Measurements from ENCODE around the gene UGT1A5. TPM values are rescaled to one million over a fixed set of nuclear protein-coding genes. Genes with fewer than 3 reads are reported as not detected.

UGT1A5 gene
- total and polyA plus RNA-seq, 2 of the 13 experiments (the other 11 are each of a cell fraction or from before 2014, with no cell fraction given) = not detected

GRCh38 chr2:233688341-233688740 lies 24.4 kb upstream of the UGT1A5 start (continued):
- no peak for TF ChIP-seq THAP11 (CRISPR knock-in tag; IDR thresholded peaks at IDR 0.05)

- TF ChIP-seq MED1 (CRISPR knock-in tag; IDR thresholded peaks at IDR 0.05) (no peak), IRF1 (CRISPR knock-in tag; IDR thresholded peaks at IDR 0.05; ENCODE audit: low read depth) (no peak), PCBP1 (IDR thresholded peaks at IDR 0.05; ENCODE audit: borderline replicate concordance, low read depth, low read length) (no peak), ZNF552 (CRISPR knock-in tag; IDR thresholded peaks at IDR 0.05; ENCODE audit: borderline replicate concordance) (no peak), SMAD1 (CRISPR knock-in tag; IDR thresholded peaks at IDR 0.05; ENCODE audit: borderline replicate concordance, low read depth) (no peak), ZNF292 (CRISPR knock-in tag; IDR thresholded peaks at IDR 0.05; ENCODE audit: borderline replicate concordance, low read depth) (no peak), ZNF205 (CRISPR knock-in tag; IDR thresholded peaks at IDR 0.05) (no peak), TIGD3 (CRISPR knock-in tag; IDR thresholded peaks at IDR 0.05; ENCODE audit: borderline replicate concordance) (no peak), HNRNPUL1 (IDR thresholded peaks at IDR 0.05; ENCODE audit: low read depth, low read length) (no peak), DDIT3 (CRISPR knock-in tag; IDR thresholded peaks at IDR 0.05) (no peak), ELF3 (CRISPR knock-in tag; IDR thresholded peaks at IDR 0.05) (no peak), ZNF839 (CRISPR knock-in tag; IDR thresholded peaks at IDR 0.05; ENCODE audit: borderline replicate concordance) (no peak), BCLAF1 (IDR thresholded peaks at IDR 0.05) (no peak)
- Histone ChIP-seq H3K9ac (ENCODE audit: insufficient read depth, low read depth, low read length) (no peak overlapping the region), H3K27me3 (ENCODE audit: control insufficient read depth in 1 of 2, insufficient read depth in 2 of 2, low read length in 2 of 2) (no peaks in the 10 kb centered on the region), H3K27ac (ENCODE audit: extremely low read length, insufficient read depth, low read length) (no peak overlapping the region), H3K4me3 (replicated peaks in 1 of 3; ENCODE audit: insufficient read depth in 1 of 3, low read depth in 2 of 3, low read length in 3 of 3) (no peak overlapping the region), H2AFZ (ENCODE audit: low read length) (no peak overlapping the region), H3K36me3 (replicated peaks in 1 of 2; ENCODE audit: control insufficient read depth in 1 of 2, insufficient read depth in 2 of 2, low read length in 2 of 2) (no peaks in the 10 kb centered on the region), H3K4me1 (ENCODE audit: insufficient read depth, low read length) (peaks cover 5% of the 10 kb centered on the region), H4K20me1 (ENCODE audit: insufficient read depth, low read length) (no peaks in the 10 kb centered on the region), H3K4me2 (ENCODE audit: low read depth, low read length) (no peak overlapping the region), H3K79me2 (ENCODE audit: insufficient read depth, low read length) (no peaks in the 10 kb centered on the region), H3K9me3 (ENCODE audit: low read length) (no peaks in the 10 kb centered on the region)
- intact Hi-C loops (cut with micrococcal nuclease; ENCODE audit: unreplicated experiment) (no loop called here), in situ Hi-C loops (cut with HindIII; ENCODE audit: extremely low pct_ligation_motif_present, low pct_unique_long_range_greater_than_20kb) (no loop called here)
- ChIA-PET POLR2A (no interaction called here), CTCF (ENCODE audit: low intra/inter-chr PET ratio, low total read pairs) (no interaction called here)
- BruUV-seq (replicated peaks) = no TSS peak
- ATAC-seq (no peak), DNase-seq (ENCODE audit: low spot score) (no peak), FAIRE-seq (no peak)
These were observed 23.7 kb upstream of the UGT1A5 start for GRCh38 chr2:233689031-233689430.

Measured in HepG2 (cell line).